SK-N-SH treated with all-trans-retinoic acid at 6 μM for 48 hours (cell line): ENCODE data around the gene ZSCAN9.

ENCODE experiments used
- ATAC-seq: fragments of 200-7000 bp; cut with Tn5 transposase; 3 replicates; pipeline ENCODE4 v1.9.1; 2020; ENCODE audit warnings: mild to moderate bottlenecking, moderate library complexity
- BACH2 ChIP-seq: fragments of 250-450 bp; sonication (Bioruptor Pico); IDR thresholded peaks from 2 replicates; pipeline ENCODE4 v1.9.0; 2021; ENCODE audit warnings: mild to moderate bottlenecking, borderline replicate concordance
- CSDC2 ChIP-seq: fragments of 250-450 bp; sonication (Bioruptor Pico); IDR thresholded peaks from 2 replicates; pipeline ENCODE4 v1.5.0; 2020; ENCODE audit warnings: mild to moderate bottlenecking, moderate library complexity
- CSRNP3 ChIP-seq: fragments of 250-450 bp; sonication (Bioruptor Pico); IDR thresholded peaks from 2 replicates; pipeline ENCODE4 v1.5.1; 2021; ENCODE audit warnings: mild to moderate bottlenecking, moderate library complexity
- ESRRG ChIP-seq: fragments of 250-450 bp; sonication (Bioruptor Pico); IDR thresholded peaks from 2 replicates; pipeline ENCODE4 v1.6.1; 2021; ENCODE audit warnings: mild to moderate bottlenecking
- GLIS3 ChIP-seq: fragments of 250-450 bp; sonication (Bioruptor Pico); IDR thresholded peaks from 2 replicates; pipeline ENCODE4 v1.5.0; 2020; ENCODE audit warnings: mild to moderate bottlenecking, moderate library complexity
- ISL1 ChIP-seq: fragments of 250-450 bp; sonication (Bioruptor Pico); IDR thresholded peaks from 2 replicates; pipeline ENCODE4 v2.1.2; 2022; ENCODE audit warnings: mild to moderate bottlenecking, moderate library complexity
- OSR1 ChIP-seq: fragments of 250-450 bp; sonication (Bioruptor Pico); IDR thresholded peaks from 2 replicates; pipeline ENCODE4 v1.8.0; 2022; ENCODE audit warnings: moderate library complexity, mild to moderate bottlenecking, inconsistent platforms
- SNAI2 ChIP-seq: fragments of 250-450 bp; sonication (Bioruptor Pico); IDR thresholded peaks from 2 replicates; pipeline ENCODE4 v1.5.0; 2020; ENCODE audit warnings: mild to moderate bottlenecking, moderate library complexity
- TCF4 ChIP-seq: fragments of 250-450 bp; sonication (Bioruptor Pico); IDR thresholded peaks from 2 replicates; pipeline ENCODE4 v1.8.0; 2021; ENCODE audit warnings: mild to moderate bottlenecking, moderate library complexity, borderline replicate concordance
- TOX ChIP-seq: fragments of 250-450 bp; sonication (Bioruptor Pico); IDR thresholded peaks from 2 replicates; pipeline ENCODE4 v1.8.0; 2021; ENCODE audit warnings: mild to moderate bottlenecking, moderate library complexity, borderline replicate concordance
- ZC3H10 ChIP-seq: fragments of 250-450 bp; sonication (Bioruptor Pico); IDR thresholded peaks from 2 replicates; pipeline ENCODE4 v1.5.1; 2021; ENCODE audit warnings: mild to moderate bottlenecking, moderate library complexity
- ZFP3 ChIP-seq: fragments of 250-450 bp; sonication (Bioruptor Pico); IDR thresholded peaks from 2 replicates; pipeline ENCODE4 v1.5.0; 2020; ENCODE audit warnings: mild to moderate bottlenecking, moderate library complexity
- ZFP30 ChIP-seq: fragments of 450-650 bp; formaldehyde crosslinking; IDR thresholded peaks from 2 replicates; pipeline ENCODE4 v1.5.0; 2022; ENCODE audit warnings: mild to moderate bottlenecking, moderate library complexity
- ZNF565 ChIP-seq: fragments of 450-650 bp; formaldehyde crosslinking; conservative IDR thresholded peaks from 2 replicates; pipeline ENCODE4 v1.5.0; 2020; ENCODE audit warnings: low read depth, mild to moderate bottlenecking, moderate library complexity
- ZNF8 ChIP-seq: fragments of 450-650 bp; formaldehyde crosslinking; IDR thresholded peaks from 2 replicates; pipeline ENCODE4 v1.5.0; 2020; ENCODE audit warnings: mild to moderate bottlenecking, moderate library complexity
- TF ChIP-seq, protein P1 (sequence below): fragments of 250-450 bp; sonication (Bioruptor Pico); IDR thresholded peaks from 2 replicates; pipeline ENCODE4 v1.8.0; 2020; ENCODE audit warnings: mild to moderate bottlenecking, moderate library complexity, borderline replicate concordance
- TF ChIP-seq, protein P2 (sequence below): fragments of 250-450 bp; sonication (Bioruptor Pico); IDR thresholded peaks from 2 replicates; pipeline ENCODE4 v1.8.0; 2021; ENCODE audit warnings: low read depth, mild to moderate bottlenecking, moderate library complexity, borderline replicate concordance
- TF ChIP-seq, protein P3 (sequence below): fragments of 250-450 bp; sonication (Bioruptor Pico); IDR thresholded peaks from 2 replicates; pipeline ENCODE4 v1.5.1; 2020; ENCODE audit warnings: low read depth, mild to moderate bottlenecking, moderate library complexity
- TF ChIP-seq, protein P4 (sequence below): fragments of 250-450 bp; sonication (Bioruptor Pico); IDR thresholded peaks from 2 replicates; pipeline ENCODE4 v1.5.0; 2020; ENCODE audit warnings: mild to moderate bottlenecking, moderate library complexity

The ZSCAN9 gene

DNA sequence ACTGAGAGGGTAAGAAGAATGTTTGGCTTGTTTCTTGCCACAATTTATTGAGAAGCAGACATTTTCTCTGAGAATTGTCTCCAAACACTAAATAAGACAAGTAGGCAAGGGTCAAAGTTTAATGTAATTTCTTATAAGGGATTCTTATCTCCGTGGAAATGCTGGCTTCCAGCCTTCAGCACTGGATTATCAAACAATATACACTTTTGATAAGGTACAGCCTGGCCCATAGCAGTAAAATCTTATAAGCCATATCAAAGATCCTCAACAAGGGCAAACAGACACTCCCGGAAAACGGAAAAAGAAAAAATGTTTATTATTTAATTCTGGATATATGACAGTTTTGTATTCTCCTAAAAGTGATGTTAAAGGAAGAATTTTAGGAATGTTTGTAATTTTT is 18.5 kb upstream of the ZSCAN9 start:
- no peak for ATAC-seq

GRCh38 chr6:28206928-28207509 is 18.1 kb upstream of the ZSCAN9 start:
- ATAC-seq: no peak
- TF ChIP-seq TOX (CRISPR knock-in tag) (no peak), ESRRG (no peak), ZNF8 (CRISPR knock-in tag) (no peak), ZFP3 (no peak), GLIS3 (CRISPR knock-in tag) (no peak), CSRNP3 (CRISPR knock-in tag) (no peak), BACH2 (CRISPR knock-in tag) (no peak), ZNF565 (CRISPR knock-in tag) (no peak), OSR1 (CRISPR knock-in tag) (no peak), SNAI2 (CRISPR knock-in tag) (no peak), ZFP30 (CRISPR knock-in tag) (no peak)
- TF ChIP-seq, protein P1, sequence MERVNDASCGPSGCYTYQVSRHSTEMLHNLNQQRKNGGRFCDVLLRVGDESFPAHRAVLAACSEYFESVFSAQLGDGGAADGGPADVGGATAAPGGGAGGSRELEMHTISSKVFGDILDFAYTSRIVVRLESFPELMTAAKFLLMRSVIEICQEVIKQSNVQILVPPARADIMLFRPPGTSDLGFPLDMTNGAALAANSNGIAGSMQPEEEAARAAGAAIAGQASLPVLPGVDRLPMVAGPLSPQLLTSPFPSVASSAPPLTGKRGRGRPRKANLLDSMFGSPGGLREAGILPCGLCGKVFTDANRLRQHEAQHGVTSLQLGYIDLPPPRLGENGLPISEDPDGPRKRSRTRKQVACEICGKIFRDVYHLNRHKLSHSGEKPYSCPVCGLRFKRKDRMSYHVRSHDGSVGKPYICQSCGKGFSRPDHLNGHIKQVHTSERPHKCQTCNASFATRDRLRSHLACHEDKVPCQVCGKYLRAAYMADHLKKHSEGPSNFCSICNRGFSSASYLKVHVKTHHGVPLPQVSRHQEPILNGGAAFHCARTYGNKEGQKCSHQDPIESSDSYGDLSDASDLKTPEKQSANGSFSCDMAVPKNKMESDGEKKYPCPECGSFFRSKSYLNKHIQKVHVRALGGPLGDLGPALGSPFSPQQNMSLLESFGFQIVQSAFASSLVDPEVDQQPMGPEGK (CRISPR knock-in tag): no peak
- TF ChIP-seq, protein P2, sequence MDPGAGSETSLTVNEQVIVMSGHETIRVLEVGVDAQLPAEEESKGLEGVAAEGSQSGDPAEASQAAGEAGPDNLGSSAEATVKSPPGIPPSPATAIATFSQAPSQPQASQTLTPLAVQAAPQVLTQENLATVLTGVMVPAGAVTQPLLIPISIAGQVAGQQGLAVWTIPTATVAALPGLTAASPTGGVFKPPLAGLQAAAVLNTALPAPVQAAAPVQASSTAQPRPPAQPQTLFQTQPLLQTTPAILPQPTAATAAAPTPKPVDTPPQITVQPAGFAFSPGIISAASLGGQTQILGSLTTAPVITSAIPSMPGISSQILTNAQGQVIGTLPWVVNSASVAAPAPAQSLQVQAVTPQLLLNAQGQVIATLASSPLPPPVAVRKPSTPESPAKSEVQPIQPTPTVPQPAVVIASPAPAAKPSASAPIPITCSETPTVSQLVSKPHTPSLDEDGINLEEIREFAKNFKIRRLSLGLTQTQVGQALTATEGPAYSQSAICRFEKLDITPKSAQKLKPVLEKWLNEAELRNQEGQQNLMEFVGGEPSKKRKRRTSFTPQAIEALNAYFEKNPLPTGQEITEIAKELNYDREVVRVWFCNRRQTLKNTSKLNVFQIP (CRISPR knock-in tag): no peak
- TF ChIP-seq, protein P3, sequence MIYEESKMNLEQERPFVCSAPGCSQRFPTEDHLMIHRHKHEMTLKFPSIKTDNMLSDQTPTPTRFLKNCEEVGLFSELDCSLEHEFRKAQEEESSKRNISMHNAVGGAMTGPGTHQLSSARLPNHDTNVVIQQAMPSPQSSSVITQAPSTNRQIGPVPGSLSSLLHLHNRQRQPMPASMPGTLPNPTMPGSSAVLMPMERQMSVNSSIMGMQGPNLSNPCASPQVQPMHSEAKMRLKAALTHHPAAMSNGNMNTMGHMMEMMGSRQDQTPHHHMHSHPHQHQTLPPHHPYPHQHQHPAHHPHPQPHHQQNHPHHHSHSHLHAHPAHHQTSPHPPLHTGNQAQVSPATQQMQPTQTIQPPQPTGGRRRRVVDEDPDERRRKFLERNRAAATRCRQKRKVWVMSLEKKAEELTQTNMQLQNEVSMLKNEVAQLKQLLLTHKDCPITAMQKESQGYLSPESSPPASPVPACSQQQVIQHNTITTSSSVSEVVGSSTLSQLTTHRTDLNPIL (CRISPR knock-in tag): no peak

More for the DNA sequence above, 18.5 kb upstream of the ZSCAN9 start:
- TF ChIP-seq ESRRG (no peak), BACH2 (CRISPR knock-in tag) (no peak), CSDC2 (no peak), ISL1 (CRISPR knock-in tag) (no peak), ZC3H10 (CRISPR knock-in tag) (no peak), CSRNP3 (CRISPR knock-in tag) (no peak), ZFP3 (no peak), OSR1 (CRISPR knock-in tag) (no peak), TOX (CRISPR knock-in tag) (no peak), TCF4 (no peak), SNAI2 (CRISPR knock-in tag) (no peak), ZNF565 (CRISPR knock-in tag) (no peak), ZNF8 (CRISPR knock-in tag) (no peak), ZFP30 (CRISPR knock-in tag) (no peak)
- TF ChIP-seq, protein P4, sequence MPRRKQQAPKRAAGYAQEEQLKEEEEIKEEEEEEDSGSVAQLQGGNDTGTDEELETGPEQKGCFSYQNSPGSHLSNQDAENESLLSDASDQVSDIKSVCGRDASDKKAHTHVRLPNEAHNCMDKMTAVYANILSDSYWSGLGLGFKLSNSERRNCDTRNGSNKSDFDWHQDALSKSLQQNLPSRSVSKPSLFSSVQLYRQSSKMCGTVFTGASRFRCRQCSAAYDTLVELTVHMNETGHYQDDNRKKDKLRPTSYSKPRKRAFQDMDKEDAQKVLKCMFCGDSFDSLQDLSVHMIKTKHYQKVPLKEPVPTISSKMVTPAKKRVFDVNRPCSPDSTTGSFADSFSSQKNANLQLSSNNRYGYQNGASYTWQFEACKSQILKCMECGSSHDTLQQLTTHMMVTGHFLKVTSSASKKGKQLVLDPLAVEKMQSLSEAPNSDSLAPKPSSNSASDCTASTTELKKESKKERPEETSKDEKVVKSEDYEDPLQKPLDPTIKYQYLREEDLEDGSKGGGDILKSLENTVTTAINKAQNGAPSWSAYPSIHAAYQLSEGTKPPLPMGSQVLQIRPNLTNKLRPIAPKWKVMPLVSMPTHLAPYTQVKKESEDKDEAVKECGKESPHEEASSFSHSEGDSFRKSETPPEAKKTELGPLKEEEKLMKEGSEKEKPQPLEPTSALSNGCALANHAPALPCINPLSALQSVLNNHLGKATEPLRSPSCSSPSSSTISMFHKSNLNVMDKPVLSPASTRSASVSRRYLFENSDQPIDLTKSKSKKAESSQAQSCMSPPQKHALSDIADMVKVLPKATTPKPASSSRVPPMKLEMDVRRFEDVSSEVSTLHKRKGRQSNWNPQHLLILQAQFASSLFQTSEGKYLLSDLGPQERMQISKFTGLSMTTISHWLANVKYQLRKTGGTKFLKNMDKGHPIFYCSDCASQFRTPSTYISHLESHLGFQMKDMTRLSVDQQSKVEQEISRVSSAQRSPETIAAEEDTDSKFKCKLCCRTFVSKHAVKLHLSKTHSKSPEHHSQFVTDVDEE (CRISPR knock-in tag): no peak
- TF ChIP-seq, protein P3 (CRISPR knock-in tag): no peak
- TF ChIP-seq, protein P1 (CRISPR knock-in tag): no peak
